Suppressor macrophage treated with lipopolysaccharide for 4 hours (primary cell): ENCODE measurements around the gene PPFIA4.
A peak's percentile ranks its signal among the peaks of the same experiment; 100 is the strongest.

ENCODE experiments used
- DNase-seq: peaks from one replicate; pipeline ENCODE4 v3.0.0-alpha.2; 2020

Gene PPFIA4

GRCh38 chr1:203041351-203041932 is 15.2 kb downstream of the PPFIA4 start:
- no peak for DNase-seq

DNA sequence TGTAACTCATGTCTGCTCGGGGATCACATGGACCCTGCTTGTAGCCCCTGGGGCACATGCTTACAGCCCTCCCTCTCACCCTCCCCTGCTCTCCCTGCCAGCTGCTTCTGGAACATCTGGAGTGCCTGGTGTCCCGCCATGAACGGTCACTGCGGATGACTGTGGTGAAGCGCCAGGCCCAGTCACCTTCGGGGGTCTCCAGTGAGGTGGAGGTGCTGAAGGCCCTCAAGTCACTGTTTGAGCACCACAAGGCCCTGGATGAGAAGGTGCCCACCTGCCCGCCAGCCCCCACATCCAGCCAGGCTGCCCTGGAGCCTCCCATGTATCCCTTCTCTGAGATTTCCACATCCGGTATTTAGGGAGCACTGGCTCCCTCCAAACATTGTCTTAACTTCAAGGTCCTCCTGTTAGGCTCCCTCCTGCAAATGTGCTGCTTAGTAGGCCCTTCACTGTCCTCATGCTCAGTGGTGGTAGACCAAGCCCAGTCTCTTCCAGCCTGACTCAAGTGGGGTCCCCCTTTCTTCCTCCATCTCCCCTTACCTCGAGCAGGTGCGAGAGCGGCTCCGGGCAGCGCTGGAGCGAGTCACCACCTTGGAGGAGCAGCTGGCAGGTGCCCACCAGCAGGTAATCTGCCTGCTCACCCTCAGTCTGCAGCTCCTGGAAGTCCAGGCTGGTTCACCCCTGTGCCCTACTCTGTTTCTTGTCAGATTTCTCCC is 17.7 kb downstream of the PPFIA4 start:
- DNase-seq = no peak

GRCh38 chr1:203044546-203045250 is 18.4 kb downstream of the PPFIA4 start:
- no peak for DNase-seq

DNA sequence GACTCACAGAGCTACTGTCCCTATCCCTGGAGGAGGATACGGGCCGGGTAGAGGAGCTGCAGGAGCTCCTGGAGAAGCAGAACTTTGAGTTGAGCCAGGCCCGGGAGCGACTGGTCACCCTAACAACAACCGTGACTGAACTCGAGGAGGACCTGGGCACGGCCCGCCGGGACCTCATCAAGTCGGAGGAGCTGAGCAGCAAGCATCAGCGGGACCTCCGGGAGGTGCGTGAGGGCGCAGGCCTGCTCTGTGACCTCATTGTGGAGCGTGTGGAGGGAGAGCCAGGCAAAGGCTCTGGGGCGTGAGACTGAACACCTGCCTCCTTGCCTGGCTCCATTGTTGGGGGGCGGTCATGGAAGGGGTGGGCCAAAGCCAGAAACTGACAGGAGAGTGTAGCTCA is 19.0 kb downstream of the PPFIA4 start:
- no peak for DNase-seq

GRCh38 chr1:203045821-203046594 is 19.7 kb downstream of the PPFIA4 start:
- no peak for DNase-seq

DNA sequence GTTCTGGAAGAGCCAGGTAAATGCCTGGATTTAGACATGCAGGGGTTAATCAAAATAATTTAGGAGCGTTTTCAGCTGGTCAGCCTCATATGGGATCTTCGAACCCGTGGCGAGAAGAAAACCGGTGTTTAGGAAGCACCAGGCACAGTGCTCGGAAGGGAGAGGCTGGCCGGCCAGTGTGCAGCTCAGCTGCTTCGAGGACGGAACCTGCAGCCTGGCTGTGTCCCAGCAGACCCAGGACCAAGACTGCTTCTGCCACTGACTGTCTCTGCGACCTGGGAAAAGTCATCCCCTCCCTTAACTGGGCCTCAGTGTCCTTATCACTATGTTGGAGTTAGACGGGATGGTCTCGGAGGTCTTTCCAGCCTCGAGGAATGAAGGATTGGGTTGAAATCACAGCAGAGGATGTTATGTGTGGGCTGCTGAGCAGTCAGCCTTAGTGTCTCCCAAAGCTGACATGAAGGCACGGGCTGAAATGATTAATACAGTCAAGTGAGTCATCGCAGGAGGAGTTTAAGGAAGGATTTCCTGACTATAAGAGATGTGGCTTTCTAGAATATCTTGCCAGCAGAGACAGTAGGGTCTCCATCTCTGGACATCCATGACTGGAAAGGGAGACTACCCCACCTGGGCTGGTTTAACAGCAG is 20.8 kb downstream of the PPFIA4 start:
- peak; percentile 84 for DNase-seq

GRCh38 chr1:203048086-203048485 is 21.8 kb downstream of the PPFIA4 start:
- DNase-seq = no peak

GRCh38 chr1:203048555-203049051 is 22.3 kb downstream of the PPFIA4 start:
- no peak for DNase-seq

GRCh38 chr1:203049077-203049476 is 22.8 kb downstream of the PPFIA4 start:
- no peak for DNase-seq

- DNase-seq = no peak
Observed at GRCh38 chr1:203049576-203050180, 23.4 kb downstream of the PPFIA4 start.

- no peak for DNase-seq
Observed at GRCh38 chr1:203050826-203051225, 24.5 kb downstream of the PPFIA4 start.

GRCh38 chr1:203051841-203052324 is 25.6 kb downstream of the PPFIA4 start:
- no peak for DNase-seq

DNA sequence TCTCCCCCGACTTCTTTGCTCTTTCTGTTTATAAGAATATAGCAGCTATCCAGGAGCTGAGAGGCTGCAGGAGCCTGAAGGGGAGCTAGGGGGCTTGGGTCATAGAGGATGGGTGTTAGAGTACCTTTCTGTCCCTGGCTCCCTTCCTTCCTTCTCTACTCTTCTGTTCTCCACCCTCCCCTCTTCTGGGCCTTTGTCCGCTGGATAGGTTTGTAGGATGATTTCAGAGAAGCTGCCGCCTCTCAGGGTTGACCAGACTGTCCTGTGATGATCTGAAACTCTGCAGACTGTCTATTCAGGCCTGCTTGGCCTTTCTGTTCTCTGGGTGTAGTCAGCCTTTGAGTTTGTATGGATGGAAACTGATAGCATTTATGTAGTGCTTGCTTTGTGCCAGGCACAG is 26.3 kb downstream of the PPFIA4 start:
- no peak for DNase-seq

DNA sequence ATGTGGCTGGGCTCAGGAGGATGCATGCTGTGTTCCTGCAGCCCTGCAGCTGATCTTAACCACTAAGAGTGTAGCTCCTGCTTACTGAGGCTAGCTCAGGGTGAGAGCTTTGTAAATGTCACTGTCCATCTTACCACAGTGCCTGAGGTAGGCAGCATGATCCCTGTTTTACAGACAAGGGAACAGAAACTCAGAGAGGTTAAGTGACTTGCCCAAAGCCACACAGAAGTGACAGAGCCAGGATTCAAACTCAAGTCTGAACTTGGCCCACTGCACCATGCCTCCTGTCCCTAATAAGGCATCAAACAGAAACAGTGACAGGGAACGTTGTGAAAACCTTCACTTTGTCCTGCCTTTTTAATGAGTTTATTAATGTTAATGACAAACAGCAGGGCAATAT is 27.9 kb downstream of the PPFIA4 start:
- no peak for DNase-seq

DNA sequence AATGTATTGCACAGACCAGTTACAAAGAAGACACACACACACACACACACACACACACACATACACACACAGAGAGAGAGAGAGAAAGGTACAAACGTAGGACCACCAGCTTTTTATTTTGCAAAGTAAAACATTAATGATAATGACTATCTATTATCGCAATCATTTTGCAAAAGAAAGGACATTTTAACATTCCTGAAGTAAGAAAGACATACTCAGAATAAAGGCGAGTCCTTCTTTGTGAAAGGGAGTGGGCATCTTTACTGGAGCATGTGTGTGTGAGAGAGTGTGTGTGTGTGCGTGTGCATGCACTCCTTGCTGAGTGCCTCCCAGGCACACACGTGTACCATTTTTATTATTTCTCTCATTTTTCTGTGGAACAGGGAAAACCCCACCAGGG is 28.4 kb downstream of the PPFIA4 start:
- DNase-seq = no peak

GRCh38 chr1:203055161-203055799 is 29.0 kb downstream of the PPFIA4 start:
- DNase-seq = no peak

- DNase-seq = no peak
Observed at GRCh38 chr1:203056012-203056411, 29.7 kb downstream of the PPFIA4 start.

- DNase-seq = no peak
Observed at GRCh38 chr1:203056516-203056915, 30.2 kb downstream of the PPFIA4 start.

DNA sequence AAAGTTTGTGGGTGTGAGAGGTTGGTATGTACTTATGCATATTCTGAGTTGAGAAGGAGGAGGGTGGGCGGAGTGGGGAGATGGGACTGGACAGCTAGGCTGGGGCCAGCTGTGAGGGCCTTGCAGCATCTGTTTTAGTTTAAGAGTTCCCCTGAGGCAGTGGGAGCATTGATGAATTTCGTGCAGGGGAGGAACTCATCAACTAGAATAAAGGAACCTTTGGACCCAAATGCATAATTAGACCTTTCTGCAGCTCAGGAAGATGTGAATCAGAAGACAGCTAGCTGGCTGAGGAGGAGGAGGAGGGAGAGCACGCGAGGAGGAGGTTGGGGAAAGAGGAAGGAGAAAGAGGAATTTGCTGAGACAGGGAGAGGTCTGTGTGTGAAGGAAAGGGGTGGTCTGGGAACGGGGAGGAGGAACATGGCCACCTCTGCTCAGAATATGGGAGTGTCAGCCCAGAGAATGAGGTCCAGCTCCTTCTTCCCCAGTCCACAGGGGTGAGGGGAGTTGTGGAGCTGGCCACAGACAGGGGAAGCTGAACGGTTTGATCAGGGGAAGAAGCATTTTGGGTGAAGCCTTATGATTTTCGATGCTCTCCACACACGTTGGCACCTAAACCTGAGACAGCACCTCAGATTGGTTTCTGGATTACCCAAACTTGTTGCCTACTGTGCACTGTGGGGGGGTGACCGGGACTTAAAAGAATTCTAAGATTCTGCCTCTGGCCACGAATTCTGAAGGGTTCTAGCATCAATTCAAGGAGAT is 31.8 kb downstream of the PPFIA4 start:
- peak; percentile 53 for DNase-seq

DNA sequence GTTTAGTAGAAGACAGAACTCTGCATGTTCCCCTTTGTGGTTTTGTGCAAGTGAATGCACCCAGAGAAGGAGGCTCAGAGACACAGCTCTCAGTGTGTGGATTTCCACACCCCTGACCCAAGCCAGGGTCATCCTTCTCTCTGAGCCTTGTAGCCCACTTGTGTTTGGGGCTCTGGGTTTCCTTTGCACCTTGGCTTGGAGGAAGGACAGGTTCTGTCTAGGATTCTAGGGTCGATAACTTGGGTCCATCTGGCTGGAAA is 32.3 kb downstream of the PPFIA4 start:
- no peak for DNase-seq

DNA sequence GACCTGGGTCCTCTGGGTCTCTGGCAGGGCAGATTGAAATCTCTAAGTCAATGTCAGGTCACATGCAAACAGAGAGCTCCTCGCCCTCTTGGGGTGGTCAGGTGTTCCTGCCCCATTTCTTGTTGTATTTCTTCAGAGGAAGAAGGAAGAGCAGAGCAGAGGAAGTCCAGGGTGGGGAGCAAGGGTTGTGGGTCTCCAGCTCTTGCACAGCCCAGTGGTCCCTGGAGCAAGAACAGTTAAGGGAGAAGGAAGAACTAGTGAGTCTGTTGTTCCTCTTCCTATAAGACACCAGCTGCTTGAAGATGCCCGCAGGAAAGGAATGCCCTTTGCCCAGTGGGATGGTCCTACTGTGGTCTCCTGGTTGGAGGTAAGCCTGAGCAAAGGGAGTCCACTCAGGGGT is 33.2 kb downstream of the PPFIA4 start:
- no peak for DNase-seq
